GM23338 (cell line): Measurements from ENCODE around the gene SLC36A2. TPM values are rescaled to one million over a fixed set of nuclear protein-coding genes. Genes with fewer than 3 reads are reported as not detected.

ENCODE experiments used
- EZH2 ChIP-seq: fragments of 200-600 bp; sonication (generic); IDR thresholded peaks from one replicate; pipeline ENCODE4 v1.8.0; 2017; ENCODE audit warnings: antibody characterized with exemption, mild to moderate bottlenecking, low read depth; ENCODE audit not compliant: unreplicated experiment
- EZH2phosphoT487 ChIP-seq: fragments of 200-600 bp; sonication (generic); IDR thresholded peaks from one replicate; pipeline ENCODE4 v1.8.1; 2018; ENCODE audit warnings: antibody characterized with exemption; ENCODE audit not compliant: unreplicated experiment
- JUNB ChIP-seq: IDR thresholded peaks from one replicate; pipeline ENCODE4 v1.6.1; 2016; ENCODE audit warnings: antibody characterized with exemption; ENCODE audit not compliant: unreplicated experiment
- ZNF114 ChIP-seq: fragments of 250-450 bp; sonication (Bioruptor Pico); IDR thresholded peaks from 2 replicates; pipeline ENCODE4 v1.5.0; 2020; ENCODE audit warnings: mild to moderate bottlenecking, moderate library complexity
- polyA plus RNA-seq: library from polyadenylated mRNA; unstranded; fragments of >200 nt; fragmentation: Nextera tagmentation; extraction: Ambion mirVana; gene quantifications from 2 replicates; pipeline ENCODE4 v1.2.1, GENCODE V29; 2016
- total RNA-seq: library from RNA; depleted of rRNA; stranded (reverse); fragments of >200 nt; shearing (Covaris generic); gene quantifications from 2 replicates; pipeline ENCODE4 v1.2.3, GENCODE V29; 2014
- TF ChIP-seq, protein P1 (sequence below): fragments of 250-450 bp; sonication (Bioruptor Pico); IDR thresholded peaks from 2 replicates; pipeline ENCODE4 v1.5.0; 2020; ENCODE audit warnings: mild to moderate bottlenecking, moderate library complexity
- TF ChIP-seq, protein P2 (sequence below): IDR thresholded peaks from one replicate; pipeline ENCODE4 v1.6.1; 2018; ENCODE audit warnings: antibody characterized with exemption; ENCODE audit not compliant: unreplicated experiment

SLC36A2 gene
- total and polyA plus RNA-seq, 2 experiments from 2014 or later = 0.08 TPM; not detected in 1

DNA sequence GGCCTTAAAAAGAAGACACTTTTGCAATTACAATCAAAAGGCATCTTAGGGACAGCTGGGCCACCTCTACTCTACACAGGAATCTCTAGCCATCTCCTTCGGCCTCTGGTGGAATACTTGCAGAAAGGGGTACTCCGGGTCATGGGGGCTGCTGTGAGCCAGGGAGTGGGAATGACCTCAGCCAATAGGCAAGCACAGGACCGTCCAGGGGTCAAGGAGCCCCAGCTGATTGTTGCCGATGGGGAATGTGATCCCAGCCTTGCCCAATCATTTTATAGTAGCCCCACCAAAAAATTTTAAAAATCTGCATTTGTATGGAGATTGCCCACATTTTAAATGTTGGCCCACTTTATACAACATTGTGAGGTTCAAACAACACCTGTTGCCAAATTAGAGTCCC, 26.9 kb downstream of the SLC36A2 start (continued):
- TF ChIP-seq, protein P1, sequence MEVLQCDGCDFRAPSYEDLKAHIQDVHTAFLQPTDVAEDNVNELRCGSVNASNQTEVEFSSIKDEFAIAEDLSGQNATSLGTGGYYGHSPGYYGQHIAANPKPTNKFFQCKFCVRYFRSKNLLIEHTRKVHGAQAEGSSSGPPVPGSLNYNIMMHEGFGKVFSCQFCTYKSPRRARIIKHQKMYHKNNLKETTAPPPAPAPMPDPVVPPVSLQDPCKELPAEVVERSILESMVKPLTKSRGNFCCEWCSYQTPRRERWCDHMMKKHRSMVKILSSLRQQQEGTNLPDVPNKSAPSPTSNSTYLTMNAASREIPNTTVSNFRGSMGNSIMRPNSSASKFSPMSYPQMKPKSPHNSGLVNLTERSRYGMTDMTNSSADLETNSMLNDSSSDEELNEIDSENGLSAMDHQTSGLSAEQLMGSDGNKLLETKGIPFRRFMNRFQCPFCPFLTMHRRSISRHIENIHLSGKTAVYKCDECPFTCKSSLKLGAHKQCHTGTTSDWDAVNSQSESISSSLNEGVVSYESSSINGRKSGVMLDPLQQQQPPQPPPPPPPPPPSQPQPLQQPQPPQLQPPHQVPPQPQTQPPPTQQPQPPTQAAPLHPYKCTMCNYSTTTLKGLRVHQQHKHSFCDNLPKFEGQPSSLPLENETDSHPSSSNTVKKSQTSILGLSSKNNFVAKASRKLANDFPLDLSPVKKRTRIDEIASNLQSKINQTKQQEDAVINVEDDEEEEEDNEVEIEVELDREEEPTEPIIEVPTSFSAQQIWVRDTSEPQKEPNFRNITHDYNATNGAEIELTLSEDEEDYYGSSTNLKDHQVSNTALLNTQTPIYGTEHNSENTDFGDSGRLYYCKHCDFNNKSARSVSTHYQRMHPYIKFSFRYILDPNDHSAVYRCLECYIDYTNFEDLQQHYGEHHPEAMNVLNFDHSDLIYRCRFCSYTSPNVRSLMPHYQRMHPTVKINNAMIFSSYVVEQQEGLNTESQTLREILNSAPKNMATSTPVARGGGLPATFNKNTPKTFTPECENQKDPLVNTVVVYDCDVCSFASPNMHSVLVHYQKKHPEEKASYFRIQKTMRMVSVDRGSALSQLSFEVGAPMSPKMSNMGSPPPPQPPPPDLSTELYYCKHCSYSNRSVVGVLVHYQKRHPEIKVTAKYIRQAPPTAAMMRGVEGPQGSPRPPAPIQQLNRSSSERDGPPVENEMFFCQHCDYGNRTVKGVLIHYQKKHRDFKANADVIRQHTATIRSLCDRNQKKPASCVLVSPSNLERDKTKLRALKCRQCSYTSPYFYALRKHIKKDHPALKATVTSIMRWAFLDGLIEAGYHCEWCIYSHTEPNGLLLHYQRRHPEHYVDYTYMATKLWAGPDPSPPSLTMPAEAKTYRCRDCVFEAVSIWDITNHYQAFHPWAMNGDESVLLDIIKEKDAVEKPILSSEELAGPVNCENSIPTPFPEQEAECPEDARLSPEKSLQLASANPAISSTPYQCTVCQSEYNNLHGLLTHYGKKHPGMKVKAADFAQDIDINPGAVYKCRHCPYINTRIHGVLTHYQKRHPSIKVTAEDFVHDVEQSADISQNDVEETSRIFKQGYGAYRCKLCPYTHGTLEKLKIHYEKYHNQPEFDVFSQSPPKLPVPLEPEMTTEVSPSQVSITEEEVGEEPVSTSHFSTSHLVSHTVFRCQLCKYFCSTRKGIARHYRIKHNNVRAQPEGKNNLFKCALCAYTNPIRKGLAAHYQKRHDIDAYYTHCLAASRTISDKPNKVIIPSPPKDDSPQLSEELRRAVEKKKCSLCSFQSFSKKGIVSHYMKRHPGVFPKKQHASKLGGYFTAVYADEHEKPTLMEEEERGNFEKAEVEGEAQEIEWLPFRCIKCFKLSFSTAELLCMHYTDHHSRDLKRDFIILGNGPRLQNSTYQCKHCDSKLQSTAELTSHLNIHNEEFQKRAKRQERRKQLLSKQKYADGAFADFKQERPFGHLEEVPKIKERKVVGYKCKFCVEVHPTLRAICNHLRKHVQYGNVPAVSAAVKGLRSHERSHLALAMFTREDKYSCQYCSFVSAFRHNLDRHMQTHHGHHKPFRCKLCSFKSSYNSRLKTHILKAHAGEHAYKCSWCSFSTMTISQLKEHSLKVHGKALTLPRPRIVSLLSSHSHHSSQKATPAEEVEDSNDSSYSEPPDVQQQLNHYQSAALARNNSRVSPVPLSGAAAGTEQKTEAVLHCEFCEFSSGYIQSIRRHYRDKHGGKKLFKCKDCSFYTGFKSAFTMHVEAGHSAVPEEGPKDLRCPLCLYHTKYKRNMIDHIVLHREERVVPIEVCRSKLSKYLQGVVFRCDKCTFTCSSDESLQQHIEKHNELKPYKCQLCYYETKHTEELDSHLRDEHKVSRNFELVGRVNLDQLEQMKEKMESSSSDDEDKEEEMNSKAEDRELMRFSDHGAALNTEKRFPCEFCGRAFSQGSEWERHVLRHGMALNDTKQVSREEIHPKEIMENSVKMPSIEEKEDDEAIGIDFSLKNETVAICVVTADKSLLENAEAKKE (CRISPR knock-in tag) = no peak
- no peak for TF ChIP-seq EZH2
- TF ChIP-seq EZH2phosphoT487 = no peak
- TF ChIP-seq ZNF114 (CRISPR knock-in tag) = no peak
- TF ChIP-seq, protein P2, sequence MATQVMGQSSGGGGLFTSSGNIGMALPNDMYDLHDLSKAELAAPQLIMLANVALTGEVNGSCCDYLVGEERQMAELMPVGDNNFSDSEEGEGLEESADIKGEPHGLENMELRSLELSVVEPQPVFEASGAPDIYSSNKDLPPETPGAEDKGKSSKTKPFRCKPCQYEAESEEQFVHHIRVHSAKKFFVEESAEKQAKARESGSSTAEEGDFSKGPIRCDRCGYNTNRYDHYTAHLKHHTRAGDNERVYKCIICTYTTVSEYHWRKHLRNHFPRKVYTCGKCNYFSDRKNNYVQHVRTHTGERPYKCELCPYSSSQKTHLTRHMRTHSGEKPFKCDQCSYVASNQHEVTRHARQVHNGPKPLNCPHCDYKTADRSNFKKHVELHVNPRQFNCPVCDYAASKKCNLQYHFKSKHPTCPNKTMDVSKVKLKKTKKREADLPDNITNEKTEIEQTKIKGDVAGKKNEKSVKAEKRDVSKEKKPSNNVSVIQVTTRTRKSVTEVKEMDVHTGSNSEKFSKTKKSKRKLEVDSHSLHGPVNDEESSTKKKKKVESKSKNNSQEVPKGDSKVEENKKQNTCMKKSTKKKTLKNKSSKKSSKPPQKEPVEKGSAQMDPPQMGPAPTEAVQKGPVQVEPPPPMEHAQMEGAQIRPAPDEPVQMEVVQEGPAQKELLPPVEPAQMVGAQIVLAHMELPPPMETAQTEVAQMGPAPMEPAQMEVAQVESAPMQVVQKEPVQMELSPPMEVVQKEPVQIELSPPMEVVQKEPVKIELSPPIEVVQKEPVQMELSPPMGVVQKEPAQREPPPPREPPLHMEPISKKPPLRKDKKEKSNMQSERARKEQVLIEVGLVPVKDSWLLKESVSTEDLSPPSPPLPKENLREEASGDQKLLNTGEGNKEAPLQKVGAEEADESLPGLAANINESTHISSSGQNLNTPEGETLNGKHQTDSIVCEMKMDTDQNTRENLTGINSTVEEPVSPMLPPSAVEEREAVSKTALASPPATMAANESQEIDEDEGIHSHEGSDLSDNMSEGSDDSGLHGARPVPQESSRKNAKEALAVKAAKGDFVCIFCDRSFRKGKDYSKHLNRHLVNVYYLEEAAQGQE = no peak
- no peak for TF ChIP-seq JUNB
